CD4-positive, CD25-positive, alpha-beta regulatory T cell (primary cell): ENCODE results near the gene HDAC3. TPM values are rescaled to one million over a fixed set of nuclear protein-coding genes. Genes with fewer than 3 reads are reported as not detected.
A peak's percentile ranks its signal among the peaks of the same experiment; 100 is the strongest.

ENCODE experiments used
- ATAC-seq, 2 donors: fragments of 150-1000 bp; cut with Tn5 transposase; one replicate each; pipeline ENCODE4 v1.10.0; 2021; ENCODE audit warnings: low read depth in 2 of 2, moderate number of reproducible peaks in 2 of 2, moderate library complexity in 1 of 2
- DNase-seq, 3 donors: peaks; one replicate each; pipeline versions ENCODE4 v3.0.0 to v3.0.0-alpha.2; 2012 to 2022; ENCODE audit warnings: mixed read lengths in 1 of 3
- H3K27ac ChIP-seq: one replicate; pipeline ENCODE4 v1.7.0; 2013; ENCODE audit warnings: mild to moderate bottlenecking, low read length; ENCODE audit not compliant: insufficient read depth, poor library complexity, severe bottlenecking
- H3K27me3 ChIP-seq: one replicate; pipeline ENCODE4 v1.7.0; 2013; ENCODE audit warnings: low read length; ENCODE audit not compliant: control insufficient read depth, insufficient read depth
- H3K36me3 ChIP-seq: one replicate; pipeline ENCODE4 v1.7.0; 2013; ENCODE audit warnings: mild to moderate bottlenecking, low read length, moderate library complexity; ENCODE audit not compliant: control insufficient read depth, insufficient read depth
- H3K4me1 ChIP-seq: 2 replicates; pipeline ENCODE4 v1.7.0; 2013; ENCODE audit warnings: mild to moderate bottlenecking, low read length; ENCODE audit not compliant: insufficient read depth, control insufficient read depth, poor library complexity, severe bottlenecking
- H3K4me3 ChIP-seq: one replicate; pipeline ENCODE4 v1.7.0; 2013; ENCODE audit warnings: low read depth, mild to moderate bottlenecking, low read length, moderate library complexity
- H3K9me3 ChIP-seq, 2 experiments: 1 replicate in 1 of 2; 2 replicates in 1 of 2; pipeline ENCODE4 v1.7.0; 2013; ENCODE audit warnings: low read length in 2 of 2, mild to moderate bottlenecking in 1 of 2, moderate library complexity in 1 of 2; ENCODE audit not compliant: control insufficient read depth in 2 of 2
- H3K27ac Mint-ChIP-seq, 3 donors: one replicate each; pipeline ENCODE4 v1.8.0; 2020 to 2022; ENCODE audit warnings: mild to moderate bottlenecking in 3 of 3, mixed read lengths in 3 of 3, moderate library complexity in 2 of 3
- H3K27me3 Mint-ChIP-seq: one replicate; pipeline ENCODE4 v1.8.0; 2022; ENCODE audit warnings: mild to moderate bottlenecking, mixed read lengths
- H3K36me3 Mint-ChIP-seq: one replicate; pipeline ENCODE4 v1.8.0; 2020; ENCODE audit warnings: mixed read lengths
- H3K4me1 Mint-ChIP-seq, 4 donors: one replicate each; pipeline ENCODE4 v1.8.0; 2020 to 2022; ENCODE audit warnings: mixed read lengths in 4 of 4, mild to moderate bottlenecking in 1 of 4
- H3K4me3 Mint-ChIP-seq, 4 donors: one replicate each; pipeline ENCODE4 v1.8.0; 2020 to 2022; ENCODE audit warnings: mild to moderate bottlenecking in 4 of 4, mixed read lengths in 4 of 4, moderate library complexity in 3 of 4
- H3K9me3 Mint-ChIP-seq, 7 donors: one replicate each; pipeline ENCODE4 v1.8.0; 2020 to 2022; ENCODE audit warnings: mixed read lengths in 7 of 7, mild to moderate bottlenecking in 3 of 7, moderate library complexity in 2 of 7
- polyA plus RNA-seq, 4 donors: library from polyadenylated mRNA; unstranded; fragments of 300-500 nt; fragmentation: Illumina TruSeq; gene quantifications; one replicate each; pipeline ENCODE4 v1.2.3, GENCODE V29; 2021
- total RNA-seq: library from RNA; stranded (reverse); gene quantifications from one replicate; pipeline ENCODE4 v1.2.3, GENCODE V29; 2022

The HDAC3 gene
- total and polyA plus RNA-seq, 5 donors from 2014 or later, result 83.9 to 102 (median 96.0) TPM

- peak overlapping the region; percentile 66 for H3K4me3 ChIP-seq
- peaks cover 48% of the 10 kb centered on the region for H3K4me1 ChIP-seq
- DNase-seq, result peak; percentile 39 to 82 (median 59)
- Mint-ChIP-seq H3K27ac (peak overlapping the region; percentile 95 to 96 (median 96)), H3K36me3 (peaks cover 15% of the 10 kb centered on the region), H3K4me1 (peaks cover 17 to 46% (median 34%) of the 10 kb centered on the region in 4 donors), H3K9me3 (peaks cover 0 to 2% (median 0%) of the 10 kb centered on the region in 7 donors), H3K27me3 (no peaks in the 10 kb centered on the region), H3K4me3 (peak overlapping the region; percentile 92 to 99 (median 95))
- no peaks in the 10 kb centered on the region for H3K9me3 ChIP-seq
- peak overlapping the region; percentile 85 for H3K27ac ChIP-seq
- peak; percentile 40 to 42 for ATAC-seq
- peaks cover 12% of the 10 kb centered on the region for H3K36me3 ChIP-seq
- H3K27me3 ChIP-seq, result no peaks in the 10 kb centered on the region
Measured at GRCh38 chr5:141637767-141638419, 1.2 kb upstream of the HDAC3 start.

- no peaks in the 10 kb centered on the region for H3K27me3 ChIP-seq
- Mint-ChIP-seq H3K27ac (peak overlapping the region; percentile 95 to 96 (median 96)), H3K9me3 (peaks cover 0 to 2% (median 0%) of the 10 kb centered on the region in 7 donors), H3K4me3 (peak overlapping the region; percentile 92 to 99 (median 95)), H3K36me3 (peaks cover 11% of the 10 kb centered on the region), H3K27me3 (no peaks in the 10 kb centered on the region), H3K4me1 (peaks cover 17 to 52% (median 39%) of the 10 kb centered on the region in 4 donors)
- DNase-seq, result peak; percentile 53 to 77 (median 66)
- H3K27ac ChIP-seq, result peak overlapping the region; percentile 85
- peak; percentile 54 for ATAC-seq
- H3K4me1 ChIP-seq, result peaks cover 53% of the 10 kb centered on the region
- no peaks in the 10 kb centered on the region for H3K9me3 ChIP-seq
- H3K36me3 ChIP-seq, result peaks cover 11% of the 10 kb centered on the region
- H3K4me3 ChIP-seq, result peak overlapping the region; percentile 66
Measured at GRCh38 chr5:141637123-141637766, 596 bp upstream of the HDAC3 start.

- H3K4me1 ChIP-seq, result peaks cover 53% of the 10 kb centered on the region
- no peak for ATAC-seq
- H3K4me3 ChIP-seq, result peak overlapping the region; percentile 88
- Mint-ChIP-seq H3K27me3 (no peaks in the 10 kb centered on the region), H3K9me3 (peaks cover 0 to 2% (median 0%) of the 10 kb centered on the region in 7 donors), H3K4me1 (peaks cover 24 to 54% (median 37%) of the 10 kb centered on the region in 4 donors), H3K27ac (peak overlapping the region in 2 of 3 donors; percentile 91 to 96), H3K36me3 (peaks cover 9% of the 10 kb centered on the region), H3K4me3 (peak overlapping the region; percentile 94 to 99 (median 97))
- DNase-seq, result no peak
- peak overlapping the region; percentile 85 for H3K27ac ChIP-seq
- H3K9me3 ChIP-seq, result no peaks in the 10 kb centered on the region
- H3K27me3 ChIP-seq, result no peaks in the 10 kb centered on the region
- peaks cover 7% of the 10 kb centered on the region for H3K36me3 ChIP-seq
Measured at GRCh38 chr5:141636106-141636412, 590 bp downstream of the HDAC3 start.

- ATAC-seq (no peak), DNase-seq (no peak)
- H3K36me3 ChIP-seq, result peaks cover 7% of the 10 kb centered on the region
- Mint-ChIP-seq H3K27me3 (no peaks in the 10 kb centered on the region), H3K4me3 (peak overlapping the region; percentile 94 to 99 (median 97)), H3K4me1 (peaks cover 24 to 50% (median 37%) of the 10 kb centered on the region in 4 donors), H3K27ac (peak overlapping the region in 2 of 3 donors; percentile 91 to 96), H3K36me3 (peaks cover 6% of the 10 kb centered on the region), H3K9me3 (peaks cover 0 to 2% (median 0%) of the 10 kb centered on the region in 7 donors)
- no peaks in the 10 kb centered on the region for H3K27me3 ChIP-seq
- H3K4me3 ChIP-seq, result peak overlapping the region; percentile 88
- H3K27ac ChIP-seq, result no peak overlapping the region
- H3K9me3 ChIP-seq, result no peaks in the 10 kb centered on the region
- peaks cover 53% of the 10 kb centered on the region for H3K4me1 ChIP-seq
Measured at GRCh38 chr5:141635646-141636045, 1.0 kb downstream of the HDAC3 start.

GRCh38 chr5:141634720-141635119 is 1.9 kb downstream of the HDAC3 start:
- Mint-ChIP-seq H3K27ac (peak overlapping the region; percentile 13 to 80 (median 53)), H3K27me3 (no peaks in the 10 kb centered on the region), H3K4me1 (peaks cover 24 to 54% (median 41%) of the 10 kb centered on the region in 4 donors), H3K36me3 (peaks cover 12% of the 10 kb centered on the region), H3K9me3 (peaks cover 0 to 2% (median 0%) of the 10 kb centered on the region in 7 donors), H3K4me3 (peak overlapping the region; percentile 94 to 99 (median 97))
- peaks cover 13% of the 10 kb centered on the region for H3K36me3 ChIP-seq
- H3K27me3 ChIP-seq, result no peaks in the 10 kb centered on the region
- peak overlapping the region; percentile 39 for H3K4me3 ChIP-seq
- ATAC-seq, result no peak
- H3K4me1 ChIP-seq, result peaks cover 53% of the 10 kb centered on the region
- H3K27ac ChIP-seq, result peak overlapping the region; percentile 27
- DNase-seq, result peak in 1 of 3 donors; percentile 20
- no peaks in the 10 kb centered on the region for H3K9me3 ChIP-seq

GRCh38 chr5:141633871-141634561 is 2.6 kb downstream of the HDAC3 start:
- H3K27me3 ChIP-seq, result no peaks in the 10 kb centered on the region
- peak overlapping the region; percentile 15 for H3K27ac ChIP-seq
- ATAC-seq, result no peak
- H3K27me3 Mint-ChIP-seq, result no peaks in the 10 kb centered on the region
- H3K9me3 Mint-ChIP-seq, result peaks cover 0 to 2% (median 0%) of the 10 kb centered on the region in 7 donors
- H3K4me1 Mint-ChIP-seq, result peaks cover 24 to 58% (median 41%) of the 10 kb centered on the region in 4 donors
- H3K4me3 Mint-ChIP-seq, result peak overlapping the region; percentile 5 to 99 (median 54)
- H3K36me3 Mint-ChIP-seq, result peaks cover 19% of the 10 kb centered on the region
- H3K36me3 ChIP-seq, result peaks cover 20% of the 10 kb centered on the region
- H3K4me3 ChIP-seq, result peak overlapping the region; percentile 39
- peak overlapping the region; percentile 53 to 72 (median 68) for H3K27ac Mint-ChIP-seq
- H3K9me3 ChIP-seq, result no peaks in the 10 kb centered on the region
- DNase-seq, result peak in 1 of 3 donors; percentile 24
- peaks cover 53% of the 10 kb centered on the region for H3K4me1 ChIP-seq

- H3K9me3 Mint-ChIP-seq, result peaks cover 0 to 2% (median 0%) of the 10 kb centered on the region in 7 donors
Measured at GRCh38 chr5:141632650-141633049, 4.0 kb downstream of the HDAC3 start.

More at GRCh38 chr5:141632650-141633049, 4.0 kb downstream of the HDAC3 start:
- Histone ChIP-seq H3K9me3 (no peaks in the 10 kb centered on the region), H3K4me1 (peaks cover 40% of the 10 kb centered on the region), H3K27ac (no peak overlapping the region), H3K36me3 (peaks cover 33% of the 10 kb centered on the region), H3K4me3 (no peak overlapping the region), H3K27me3 (no peaks in the 10 kb centered on the region)
- Mint-ChIP-seq H3K4me1 (peaks cover 21 to 53% (median 34%) of the 10 kb centered on the region in 4 donors), H3K27ac (peak overlapping the region in 1 of 3 donors; percentile 5), H3K4me3 (peak overlapping the region in 1 of 4 donors; percentile 67), H3K36me3 (peaks cover 31% of the 10 kb centered on the region), H3K27me3 (no peaks in the 10 kb centered on the region)
- no peak for ATAC-seq
- no peak for DNase-seq
